Measurements from ENCODE around the gene SHMT2.

GRCh38 chr12:57185403-57185802, 44.1 kb upstream of the SHMT2 start:
- TF ChIP-seq GTF3C2 (IDR thresholded peaks at IDR 0.05; ENCODE audit: borderline replicate concordance, extremely low read depth, insufficient read length) (no peak), ZNF23 (CRISPR knock-in tag; IDR thresholded peaks at IDR 0.05) (no peak), MEIS2 (IDR thresholded peaks at IDR 0.05; ENCODE audit: partially characterized antibody) (no peak)

Data from K562 (cell line).